GM20000 (cell line): ENCODE results near the gene SRRM4.

Source experiments
- DNase-seq: peaks from one replicate; pipeline ENCODE4 v3.0.0; 2012; ENCODE audit warnings: low spot score
- TF ChIP-seq, protein P1 (sequence below): IDR thresholded peaks from 2 replicates; pipeline ENCODE4 v1.5.1; 2012; ENCODE audit warnings: mild to moderate bottlenecking, control low read depth; ENCODE audit errors: extremely low read depth, missing control alignments

Gene SRRM4

DNA sequence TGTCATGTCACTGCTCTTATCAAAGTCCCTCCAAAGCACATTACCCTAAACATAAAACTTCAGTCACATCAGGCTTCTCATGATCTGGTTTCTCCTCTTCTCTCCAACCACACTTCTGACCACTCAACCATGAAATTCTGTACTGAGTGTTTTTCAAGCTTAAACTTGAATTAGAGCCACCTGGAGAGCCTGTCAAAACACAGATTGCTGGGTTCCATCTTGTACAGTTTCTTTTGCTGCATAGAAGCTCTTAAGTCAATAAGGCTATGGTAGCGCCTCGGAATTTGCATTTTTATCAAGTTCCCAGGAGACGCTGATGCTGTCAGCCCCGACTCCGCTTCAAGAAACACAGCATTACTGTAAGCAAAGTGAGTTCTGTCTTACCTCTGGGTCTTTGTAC, 16.4 kb upstream of the SRRM4 start:
- TF ChIP-seq, protein P1, sequence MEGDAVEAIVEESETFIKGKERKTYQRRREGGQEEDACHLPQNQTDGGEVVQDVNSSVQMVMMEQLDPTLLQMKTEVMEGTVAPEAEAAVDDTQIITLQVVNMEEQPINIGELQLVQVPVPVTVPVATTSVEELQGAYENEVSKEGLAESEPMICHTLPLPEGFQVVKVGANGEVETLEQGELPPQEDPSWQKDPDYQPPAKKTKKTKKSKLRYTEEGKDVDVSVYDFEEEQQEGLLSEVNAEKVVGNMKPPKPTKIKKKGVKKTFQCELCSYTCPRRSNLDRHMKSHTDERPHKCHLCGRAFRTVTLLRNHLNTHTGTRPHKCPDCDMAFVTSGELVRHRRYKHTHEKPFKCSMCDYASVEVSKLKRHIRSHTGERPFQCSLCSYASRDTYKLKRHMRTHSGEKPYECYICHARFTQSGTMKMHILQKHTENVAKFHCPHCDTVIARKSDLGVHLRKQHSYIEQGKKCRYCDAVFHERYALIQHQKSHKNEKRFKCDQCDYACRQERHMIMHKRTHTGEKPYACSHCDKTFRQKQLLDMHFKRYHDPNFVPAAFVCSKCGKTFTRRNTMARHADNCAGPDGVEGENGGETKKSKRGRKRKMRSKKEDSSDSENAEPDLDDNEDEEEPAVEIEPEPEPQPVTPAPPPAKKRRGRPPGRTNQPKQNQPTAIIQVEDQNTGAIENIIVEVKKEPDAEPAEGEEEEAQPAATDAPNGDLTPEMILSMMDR: no peak
- DNase-seq: no peak

DNA sequence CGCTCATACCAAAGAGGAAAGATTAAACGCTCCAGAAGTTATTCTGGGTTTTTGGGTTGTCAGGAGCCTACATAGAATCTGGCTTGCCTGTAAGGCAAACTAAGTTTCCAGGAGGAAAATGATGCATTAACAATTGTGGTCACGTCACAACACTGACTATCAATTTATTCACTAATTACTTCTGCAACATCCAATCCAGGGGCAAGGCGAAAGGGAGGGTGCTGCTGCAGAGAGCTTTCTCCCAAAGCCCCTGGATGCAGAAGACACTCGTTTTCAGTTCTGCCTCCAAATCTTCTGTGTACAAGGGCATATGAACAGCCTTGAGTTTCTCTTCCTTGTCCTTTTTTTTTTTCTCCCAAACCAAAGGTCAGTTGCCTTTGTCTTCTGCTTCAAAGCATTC, 10.5 kb upstream of the SRRM4 start:
- DNase-seq: no peak
- TF ChIP-seq, protein P1: no peak

DNA sequence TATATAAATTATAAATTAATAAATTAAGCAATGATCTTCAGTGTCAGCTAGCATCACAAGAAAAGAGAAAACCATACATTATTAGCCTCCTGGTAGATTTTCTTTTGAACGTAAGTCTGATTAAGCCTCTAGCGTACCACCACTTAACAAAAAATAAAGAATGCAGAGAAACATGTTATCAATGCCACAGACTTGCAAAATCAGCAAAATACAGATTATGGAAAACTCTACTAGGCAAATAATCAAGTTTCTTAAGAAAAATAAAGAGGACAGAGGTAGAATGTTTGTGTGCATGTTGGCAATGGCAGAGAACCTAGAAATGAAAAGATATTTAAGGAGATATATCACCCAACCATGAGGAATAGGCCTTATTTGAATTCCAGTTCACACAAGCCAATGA, 8.4 kb upstream of the SRRM4 start:
- DNase-seq: no peak
- TF ChIP-seq, protein P1: no peak

DNA sequence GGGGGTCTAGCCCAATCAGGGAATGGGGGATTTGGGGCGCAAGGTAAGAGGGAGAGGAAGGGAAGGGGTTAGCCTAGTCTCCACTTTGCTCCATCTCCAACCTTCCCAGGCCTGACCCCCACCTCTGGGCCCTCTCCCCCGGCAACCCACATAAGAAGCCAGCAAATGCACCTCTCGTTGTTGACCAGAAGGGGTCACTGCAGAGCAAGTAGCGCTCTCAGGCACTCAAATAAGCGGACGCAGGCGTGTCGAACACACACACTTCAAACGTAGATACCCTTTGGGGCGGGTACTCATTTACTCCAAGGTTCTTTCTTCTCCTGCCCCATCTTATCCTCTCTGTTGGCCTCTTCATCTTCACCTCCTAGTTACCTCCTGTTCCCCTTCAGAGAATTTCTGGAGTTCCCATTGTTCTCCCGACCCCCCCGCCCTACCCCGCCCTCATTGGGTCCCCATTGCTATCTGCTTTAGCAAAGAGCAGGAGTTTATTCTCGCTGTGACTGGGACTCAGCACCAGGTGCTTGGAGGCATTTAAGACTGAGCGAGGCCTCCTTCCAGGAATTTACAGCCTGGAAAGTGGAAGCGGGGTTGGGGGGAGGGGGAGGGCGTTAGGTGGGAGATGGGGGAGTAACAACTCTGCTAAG, 1.5 kb upstream of the SRRM4 start:
- TF ChIP-seq, protein P1: peak; percentile 57
- DNase-seq: peak; percentile 66

DNA sequence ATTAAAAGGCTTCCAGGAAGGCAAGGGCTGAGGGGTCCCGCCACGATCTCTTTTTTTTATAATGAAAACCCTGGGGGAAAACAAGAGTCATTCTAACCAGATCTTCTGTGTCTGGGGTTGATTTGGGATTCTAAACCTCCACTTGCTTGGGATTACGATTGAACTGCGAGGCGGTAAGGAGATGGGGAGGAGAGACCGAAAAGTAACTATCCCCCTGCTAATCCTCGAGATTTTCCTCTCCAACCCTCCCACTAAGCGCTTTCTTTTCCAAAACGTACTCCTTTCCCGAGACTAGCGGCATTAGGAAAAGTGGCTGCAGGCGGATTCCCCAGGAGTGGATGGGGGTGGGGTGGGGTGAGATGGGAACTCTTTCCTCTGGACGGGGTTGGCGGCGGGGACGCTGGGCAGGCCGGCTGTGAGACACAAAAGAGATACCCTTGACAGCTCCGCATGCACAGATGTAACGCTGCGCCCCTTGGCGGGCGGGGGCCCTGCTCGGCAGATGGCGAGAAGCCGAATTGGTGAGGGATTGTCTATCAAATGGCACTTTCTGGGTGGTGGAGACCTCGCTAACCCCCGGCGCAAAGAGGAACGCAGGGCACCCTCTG, 830 bp upstream of the SRRM4 start:
- TF ChIP-seq, protein P1: no peak
- no peak for DNase-seq

DNA sequence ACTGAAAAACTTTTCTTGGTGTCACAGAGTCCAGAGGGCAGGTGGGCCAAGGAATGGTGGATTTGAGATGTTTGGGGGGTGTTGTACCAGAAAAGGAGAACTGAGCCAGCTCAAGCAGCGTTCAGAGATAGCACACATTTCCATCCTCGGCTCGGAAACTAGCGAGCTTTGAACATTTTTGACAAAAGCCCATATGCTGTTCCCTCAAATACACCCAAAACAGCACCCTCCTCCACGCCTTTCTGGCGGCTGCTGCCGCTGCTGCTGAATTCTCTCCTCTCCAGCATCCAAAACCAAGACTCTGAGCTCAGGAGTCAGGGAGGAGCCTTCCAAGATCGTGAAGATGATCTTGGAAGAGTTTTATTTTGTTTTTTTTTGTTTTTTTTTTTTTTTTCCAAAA, 961 bp downstream of the SRRM4 start:
- no peak for DNase-seq
- TF ChIP-seq, protein P1: no peak

DNA sequence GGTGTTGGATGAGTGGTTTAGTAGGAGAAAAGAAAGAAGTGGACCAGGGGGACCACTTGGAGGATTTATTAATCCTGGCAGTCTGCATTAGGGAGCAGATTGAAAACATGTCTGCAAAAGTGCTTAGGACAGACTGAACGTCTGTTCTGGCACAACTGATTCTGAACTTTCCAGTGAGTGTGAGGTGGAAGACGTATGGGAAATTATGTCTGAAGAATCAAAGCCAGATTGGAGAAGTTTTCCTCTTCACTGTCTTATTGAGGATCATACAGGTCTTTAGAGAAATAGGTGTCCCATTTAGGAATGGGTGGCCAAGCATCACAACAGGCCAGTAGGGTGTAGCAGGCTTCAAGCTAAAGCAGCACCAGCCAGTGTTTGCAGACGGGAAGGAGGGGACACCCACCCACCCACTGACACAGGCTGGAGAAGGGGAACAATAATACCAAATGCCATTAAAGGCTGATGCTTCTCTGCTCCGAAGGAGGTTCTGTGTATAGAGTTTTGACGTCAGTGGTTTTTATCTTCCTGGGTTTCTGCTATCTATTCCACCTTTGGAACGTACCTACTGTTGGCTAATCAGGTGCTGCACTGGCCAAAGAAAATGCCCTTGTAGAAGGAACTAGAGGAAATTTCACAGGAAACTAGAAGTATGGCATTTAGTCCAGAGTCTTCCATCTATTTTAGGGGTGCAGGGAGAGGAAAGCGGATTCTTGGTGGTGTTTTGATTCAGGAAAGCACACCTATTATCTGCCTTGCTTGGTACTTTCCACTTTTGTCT, 1.8 kb downstream of the SRRM4 start:
- DNase-seq: no peak
- TF ChIP-seq, protein P1: no peak
